GM23338 (cell line): ENCODE results near the gene ADD1. TPM values are rescaled to one million over a fixed set of nuclear protein-coding genes. Genes with fewer than 3 reads are reported as not detected.

Experiments
- ATAC-seq: fragments of 200-7000 bp; cut with Tn5 transposase; 3 replicates; pipeline ENCODE4 v1.9.1; 2020
- DNase-seq: peaks from one replicate; pipeline ENCODE4 v3.0.0-alpha.2; 2015; ENCODE audit warnings: low spot score
- H2AFZ ChIP-seq: fragments of 200-600 bp; sonication (generic); 2 replicates; pipeline ENCODE4 v1.8.0; 2016; ENCODE audit warnings: antibody characterized with exemption, mild to moderate bottlenecking, moderate library complexity
- H3F3A ChIP-seq: fragments of 200-600 bp; sonication (generic); replicated peaks from 2 replicates; pipeline ENCODE4 v1.8.0; 2017; ENCODE audit warnings: antibody characterized with exemption, mixed run types, low read depth
- H3K27ac ChIP-seq: fragments of 200-600 bp; sonication (generic); 2 replicates; pipeline ENCODE4 v1.6.1; 2016; ENCODE audit warnings: low read depth
- H3K27me3 ChIP-seq: fragments of 200-600 bp; sonication (generic); 2 replicates; pipeline ENCODE4 v1.8.0; 2016; ENCODE audit warnings: mild to moderate bottlenecking, mixed run types, moderate library complexity; ENCODE audit not compliant: insufficient read depth
- H3K36me3 ChIP-seq: fragments of 200-600 bp; sonication (generic); 2 replicates; pipeline ENCODE4 v1.8.0; 2016; ENCODE audit warnings: mild to moderate bottlenecking; ENCODE audit not compliant: insufficient read depth
- H3K4me1 ChIP-seq: fragments of 200-600 bp; sonication (generic); 2 replicates; pipeline ENCODE4 v1.8.0; 2016; ENCODE audit warnings: mild to moderate bottlenecking, moderate library complexity; ENCODE audit not compliant: insufficient read depth
- H3K4me2 ChIP-seq: fragments of 200-600 bp; sonication (generic); 2 replicates; pipeline ENCODE4 v1.7.1; 2017; ENCODE audit warnings: mixed run types
- H3K4me3 ChIP-seq: fragments of 200-600 bp; sonication (generic); 2 replicates; pipeline ENCODE4 v1.6.1; 2016; ENCODE audit warnings: mixed run types
- H3K79me2 ChIP-seq: fragments of 200-600 bp; sonication (generic); replicated peaks from 2 replicates; pipeline ENCODE4 v1.8.0; 2017; ENCODE audit warnings: mild to moderate bottlenecking; ENCODE audit not compliant: insufficient read depth
- H3K9me2 ChIP-seq: fragments of 200-600 bp; sonication (generic); 2 replicates; pipeline ENCODE4 v1.8.0; 2017; ENCODE audit not compliant: insufficient read depth
- H4K20me1 ChIP-seq: fragments of 200-600 bp; sonication (generic); replicated peaks from 2 replicates; pipeline ENCODE4 v1.8.0; 2017; ENCODE audit warnings: mild to moderate bottlenecking; ENCODE audit not compliant: insufficient read depth
- H3K27ac Mint-ChIP-seq: 2 replicates; pipeline ENCODE4 v1.8.0; 2020; ENCODE audit warnings: inconsistent platforms, mild to moderate bottlenecking, moderate library complexity, mixed read lengths
- H3K27me3 Mint-ChIP-seq: 3 replicates; pipeline ENCODE4 v1.8.0; 2022; ENCODE audit warnings: low read depth, mild to moderate bottlenecking, moderate library complexity, mixed read lengths, inconsistent platforms; ENCODE audit not compliant: insufficient read depth, poor library complexity
- H3K36me3 Mint-ChIP-seq: 3 replicates; pipeline ENCODE4 v1.8.0; 2021; ENCODE audit warnings: low read depth, mild to moderate bottlenecking, inconsistent platforms, moderate library complexity, mixed read lengths
- H3K4me1 Mint-ChIP-seq: 3 replicates; pipeline ENCODE4 v1.8.0; 2020; ENCODE audit warnings: mild to moderate bottlenecking, inconsistent platforms, mixed read lengths
- H3K4me3 Mint-ChIP-seq: 3 replicates; pipeline ENCODE4 v1.8.0; 2021; ENCODE audit warnings: moderate library complexity, mild to moderate bottlenecking, inconsistent platforms, mixed read lengths
- H3K9me3 Mint-ChIP-seq: 3 replicates; pipeline ENCODE4 v1.8.0; 2020; ENCODE audit warnings: moderate library complexity, mild to moderate bottlenecking, inconsistent platforms, mixed read lengths
- CREB1 ChIP-seq: fragments of 250-450 bp; sonication (Bioruptor Pico); IDR thresholded peaks from 2 replicates; pipeline ENCODE4 v1.5.0; 2020; ENCODE audit warnings: low read depth, mild to moderate bottlenecking, moderate library complexity
- ETS1 ChIP-seq: IDR thresholded peaks from 2 replicates; pipeline ENCODE4 v1.6.1; 2016; ENCODE audit warnings: antibody characterized with exemption
- EZH2 ChIP-seq: fragments of 200-600 bp; sonication (generic); IDR thresholded peaks from one replicate; pipeline ENCODE4 v1.8.0; 2017; ENCODE audit warnings: antibody characterized with exemption, mild to moderate bottlenecking, low read depth; ENCODE audit not compliant: unreplicated experiment
- EZH2phosphoT487 ChIP-seq: fragments of 200-600 bp; sonication (generic); IDR thresholded peaks from one replicate; pipeline ENCODE4 v1.8.1; 2018; ENCODE audit warnings: antibody characterized with exemption; ENCODE audit not compliant: unreplicated experiment
- JUNB ChIP-seq: IDR thresholded peaks from one replicate; pipeline ENCODE4 v1.6.1; 2016; ENCODE audit warnings: antibody characterized with exemption; ENCODE audit not compliant: unreplicated experiment
- NANOG ChIP-seq: IDR thresholded peaks from 2 replicates; pipeline ENCODE4 v1.6.1; 2016; ENCODE audit warnings: antibody characterized with exemption, borderline replicate concordance
- STAT1 ChIP-seq: IDR thresholded peaks from one replicate; pipeline ENCODE4 v1.6.1; 2016; ENCODE audit warnings: antibody characterized with exemption; ENCODE audit not compliant: unreplicated experiment
- ZNF114 ChIP-seq: fragments of 250-450 bp; sonication (Bioruptor Pico); IDR thresholded peaks from 2 replicates; pipeline ENCODE4 v1.5.0; 2020; ENCODE audit warnings: mild to moderate bottlenecking, moderate library complexity
- ZNF331 ChIP-seq: fragments of 250-450 bp; sonication (Bioruptor Pico); IDR thresholded peaks from 2 replicates; pipeline ENCODE4 v1.5.0; 2020; ENCODE audit warnings: low read depth, mild to moderate bottlenecking, moderate library complexity
- ZNF462 ChIP-seq: fragments of 250-450 bp; sonication (Bioruptor Pico); IDR thresholded peaks from 2 replicates; pipeline ENCODE4 v1.5.0; 2020; ENCODE audit warnings: mild to moderate bottlenecking, moderate library complexity
- polyA plus RNA-seq: library from polyadenylated mRNA; unstranded; fragments of >200 nt; fragmentation: Nextera tagmentation; extraction: Ambion mirVana; gene quantifications from 2 replicates; pipeline ENCODE4 v1.2.1, GENCODE V29; 2016
- total RNA-seq: library from RNA; depleted of rRNA; stranded (reverse); fragments of >200 nt; shearing (Covaris generic); gene quantifications from 2 replicates; pipeline ENCODE4 v1.2.3, GENCODE V29; 2014
- TF ChIP-seq, protein P1 (sequence below), 2 experiments: fragments of 200-600 bp in 1 of 2; sonication (generic) in 1 of 2; conservative IDR thresholded peaks; 2 replicates each; pipeline versions ENCODE4 v1.5.1 to v1.6.1; 2016 to 2017; ENCODE audit warnings: antibody characterized with exemption in 2 of 2, low read depth in 2 of 2, mild to moderate bottlenecking in 2 of 2, moderate library complexity in 1 of 2

The ADD1 gene
- total and polyA plus RNA-seq, 2 experiments from 2014 or later, result 126 to 144 TPM

GRCh38 chr4:2855584-2855983 lies 11.9 kb downstream of the ADD1 start (continued):
- TF ChIP-seq STAT1 (no peak), EZH2 (no peak), CREB1 (no peak)
- TF ChIP-seq, protein P1, sequence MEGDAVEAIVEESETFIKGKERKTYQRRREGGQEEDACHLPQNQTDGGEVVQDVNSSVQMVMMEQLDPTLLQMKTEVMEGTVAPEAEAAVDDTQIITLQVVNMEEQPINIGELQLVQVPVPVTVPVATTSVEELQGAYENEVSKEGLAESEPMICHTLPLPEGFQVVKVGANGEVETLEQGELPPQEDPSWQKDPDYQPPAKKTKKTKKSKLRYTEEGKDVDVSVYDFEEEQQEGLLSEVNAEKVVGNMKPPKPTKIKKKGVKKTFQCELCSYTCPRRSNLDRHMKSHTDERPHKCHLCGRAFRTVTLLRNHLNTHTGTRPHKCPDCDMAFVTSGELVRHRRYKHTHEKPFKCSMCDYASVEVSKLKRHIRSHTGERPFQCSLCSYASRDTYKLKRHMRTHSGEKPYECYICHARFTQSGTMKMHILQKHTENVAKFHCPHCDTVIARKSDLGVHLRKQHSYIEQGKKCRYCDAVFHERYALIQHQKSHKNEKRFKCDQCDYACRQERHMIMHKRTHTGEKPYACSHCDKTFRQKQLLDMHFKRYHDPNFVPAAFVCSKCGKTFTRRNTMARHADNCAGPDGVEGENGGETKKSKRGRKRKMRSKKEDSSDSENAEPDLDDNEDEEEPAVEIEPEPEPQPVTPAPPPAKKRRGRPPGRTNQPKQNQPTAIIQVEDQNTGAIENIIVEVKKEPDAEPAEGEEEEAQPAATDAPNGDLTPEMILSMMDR (conservative IDR thresholded peaks at IDR 0.05; ENCODE audit: low read depth in 2 of 2), result no peak

GRCh38 chr4:2856266-2856665 lies 12.6 kb downstream of the ADD1 start:
- Histone ChIP-seq H3K27ac (no peak overlapping the region), H3F3A (no peaks in the 10 kb centered on the region), H3K36me3 (no peaks in the 10 kb centered on the region), H3K4me3 (no peak overlapping the region), H3K4me2 (no peak overlapping the region), H3K27me3 (no peaks in the 10 kb centered on the region), H4K20me1 (peaks cover 21% of the 10 kb centered on the region), H3K4me1 (peaks cover 21% of the 10 kb centered on the region), H3K79me2 (peaks cover 100% of the 10 kb centered on the region), H3K9me2 (no peaks in the 10 kb centered on the region), H2AFZ (no peak overlapping the region)
- H3K36me3 Mint-ChIP-seq, result peaks cover 12% of the 10 kb centered on the region; the same call in 2 of the 3 replicates
- H3K27ac Mint-ChIP-seq, result no peak overlapping the region
- DNase-seq (no peak), ATAC-seq (no peak)
- H3K4me1 Mint-ChIP-seq, result peaks cover 16% of the 10 kb centered on the region
- H3K9me3 Mint-ChIP-seq, result no peaks in the 10 kb centered on the region
- H3K4me3 Mint-ChIP-seq, result no peak overlapping the region
- peaks cover 2% of the 10 kb centered on the region for H3K27me3 Mint-ChIP-seq
- TF ChIP-seq NANOG, result no peak
- no peak for TF ChIP-seq STAT1
- TF ChIP-seq, protein P1 (conservative IDR thresholded peaks at IDR 0.05; ENCODE audit: low read depth in 2 of 2), result no peak
- TF ChIP-seq ETS1, result no peak
- TF ChIP-seq ZNF114, result no peak
- TF ChIP-seq CREB1, result no peak
- TF ChIP-seq JUNB, result no peak
- no peak for TF ChIP-seq EZH2phosphoT487
- TF ChIP-seq ZNF462 (CRISPR knock-in tag), result no peak
- no peak for TF ChIP-seq ZNF331 (CRISPR knock-in tag)
